Ishikawa (cell line): ENCODE data around the gene GABRB1.

Experiments
- CEBPB ChIP-seq: IDR thresholded peaks from 2 replicates; pipeline ENCODE4 v1.6.1; 2012
- EGR1 ChIP-seq: IDR thresholded peaks from 2 replicates; pipeline ENCODE4 v1.6.1; 2012
- EP300 ChIP-seq: IDR thresholded peaks from 2 replicates; pipeline ENCODE4 v1.6.1; 2012; ENCODE audit warnings: borderline replicate concordance
- NFIC ChIP-seq: IDR thresholded peaks from 2 replicates; pipeline ENCODE4 v1.6.1; 2012
- RAD21 ChIP-seq: IDR thresholded peaks from 2 replicates; pipeline ENCODE4 v1.6.1; 2012; ENCODE audit warnings: low read depth
- TAF1 ChIP-seq: IDR thresholded peaks from 2 replicates; pipeline ENCODE4 v1.6.1; 2012; ENCODE audit warnings: low read depth, mild to moderate bottlenecking
- TCF12 ChIP-seq: IDR thresholded peaks from 2 replicates; pipeline ENCODE4 v1.6.1; 2012; ENCODE audit warnings: low read depth
- TEAD4 ChIP-seq: IDR thresholded peaks from 2 replicates; pipeline ENCODE4 v1.6.1; 2012
- YY1 ChIP-seq: IDR thresholded peaks from 2 replicates; pipeline ENCODE4 v1.6.1; 2012; ENCODE audit warnings: low read depth
- ZBTB7A ChIP-seq: IDR thresholded peaks from 2 replicates; pipeline ENCODE4 v1.6.1; 2012; ENCODE audit warnings: low read depth
- TF ChIP-seq, protein P1 (sequence below): IDR thresholded peaks from 2 replicates; pipeline ENCODE4 v1.6.1; 2012
- TF ChIP-seq, protein P2 (sequence below): IDR thresholded peaks from 2 replicates; pipeline ENCODE4 v1.6.1; 2012
- TF ChIP-seq, protein P3 (sequence below): IDR thresholded peaks from 2 replicates; pipeline ENCODE4 v1.6.1; 2012; ENCODE audit warnings: low read depth, mild to moderate bottlenecking

DNA sequence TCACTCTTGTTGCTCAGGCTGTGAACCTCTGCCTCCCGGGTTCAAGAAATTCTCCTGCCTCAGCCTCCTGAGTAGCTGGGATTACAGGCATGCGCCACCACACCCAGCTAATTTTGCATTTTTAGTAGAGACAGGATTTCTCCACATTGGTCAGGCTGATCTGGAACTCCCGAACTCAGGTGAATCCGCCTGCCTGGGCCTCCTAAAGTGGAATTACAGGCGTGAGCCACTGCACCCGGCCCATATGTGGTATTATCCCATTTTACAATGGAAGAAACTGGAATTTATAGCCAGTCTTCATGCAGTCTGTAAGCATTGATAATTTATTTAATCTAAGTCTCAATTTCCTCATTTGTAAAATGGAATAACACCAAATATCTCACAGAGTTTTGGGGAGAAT lies 161.8 kb downstream of the GABRB1 start:
- TF ChIP-seq TCF12, result no peak
- TF ChIP-seq, protein P1, sequence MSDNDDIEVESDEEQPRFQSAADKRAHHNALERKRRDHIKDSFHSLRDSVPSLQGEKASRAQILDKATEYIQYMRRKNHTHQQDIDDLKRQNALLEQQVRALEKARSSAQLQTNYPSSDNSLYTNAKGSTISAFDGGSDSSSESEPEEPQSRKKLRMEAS, result no peak
- TF ChIP-seq, protein P2, sequence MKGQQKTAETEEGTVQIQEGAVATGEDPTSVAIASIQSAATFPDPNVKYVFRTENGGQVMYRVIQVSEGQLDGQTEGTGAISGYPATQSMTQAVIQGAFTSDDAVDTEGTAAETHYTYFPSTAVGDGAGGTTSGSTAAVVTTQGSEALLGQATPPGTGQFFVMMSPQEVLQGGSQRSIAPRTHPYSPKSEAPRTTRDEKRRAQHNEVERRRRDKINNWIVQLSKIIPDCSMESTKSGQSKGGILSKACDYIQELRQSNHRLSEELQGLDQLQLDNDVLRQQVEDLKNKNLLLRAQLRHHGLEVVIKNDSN, result no peak
- no peak for TF ChIP-seq RAD21
- no peak for TF ChIP-seq YY1
- TF ChIP-seq, protein P3, sequence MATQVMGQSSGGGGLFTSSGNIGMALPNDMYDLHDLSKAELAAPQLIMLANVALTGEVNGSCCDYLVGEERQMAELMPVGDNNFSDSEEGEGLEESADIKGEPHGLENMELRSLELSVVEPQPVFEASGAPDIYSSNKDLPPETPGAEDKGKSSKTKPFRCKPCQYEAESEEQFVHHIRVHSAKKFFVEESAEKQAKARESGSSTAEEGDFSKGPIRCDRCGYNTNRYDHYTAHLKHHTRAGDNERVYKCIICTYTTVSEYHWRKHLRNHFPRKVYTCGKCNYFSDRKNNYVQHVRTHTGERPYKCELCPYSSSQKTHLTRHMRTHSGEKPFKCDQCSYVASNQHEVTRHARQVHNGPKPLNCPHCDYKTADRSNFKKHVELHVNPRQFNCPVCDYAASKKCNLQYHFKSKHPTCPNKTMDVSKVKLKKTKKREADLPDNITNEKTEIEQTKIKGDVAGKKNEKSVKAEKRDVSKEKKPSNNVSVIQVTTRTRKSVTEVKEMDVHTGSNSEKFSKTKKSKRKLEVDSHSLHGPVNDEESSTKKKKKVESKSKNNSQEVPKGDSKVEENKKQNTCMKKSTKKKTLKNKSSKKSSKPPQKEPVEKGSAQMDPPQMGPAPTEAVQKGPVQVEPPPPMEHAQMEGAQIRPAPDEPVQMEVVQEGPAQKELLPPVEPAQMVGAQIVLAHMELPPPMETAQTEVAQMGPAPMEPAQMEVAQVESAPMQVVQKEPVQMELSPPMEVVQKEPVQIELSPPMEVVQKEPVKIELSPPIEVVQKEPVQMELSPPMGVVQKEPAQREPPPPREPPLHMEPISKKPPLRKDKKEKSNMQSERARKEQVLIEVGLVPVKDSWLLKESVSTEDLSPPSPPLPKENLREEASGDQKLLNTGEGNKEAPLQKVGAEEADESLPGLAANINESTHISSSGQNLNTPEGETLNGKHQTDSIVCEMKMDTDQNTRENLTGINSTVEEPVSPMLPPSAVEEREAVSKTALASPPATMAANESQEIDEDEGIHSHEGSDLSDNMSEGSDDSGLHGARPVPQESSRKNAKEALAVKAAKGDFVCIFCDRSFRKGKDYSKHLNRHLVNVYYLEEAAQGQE, result no peak
- TF ChIP-seq TEAD4, result no peak
- no peak for TF ChIP-seq TAF1
- TF ChIP-seq EP300, result no peak
- no peak for TF ChIP-seq CEBPB
- no peak for TF ChIP-seq NFIC
- no peak for TF ChIP-seq ZBTB7A
- no peak for TF ChIP-seq EGR1
